Ishikawa (cell line): Measurements from ENCODE around the gene SEC14L2.

Source experiments
- CEBPB ChIP-seq: IDR thresholded peaks from 2 replicates; pipeline ENCODE4 v1.6.1; 2012
- CREB1 ChIP-seq: IDR thresholded peaks from 2 replicates; pipeline ENCODE4 v1.6.1; 2012; ENCODE audit warnings: low read depth
- EGR1 ChIP-seq: IDR thresholded peaks from 2 replicates; pipeline ENCODE4 v1.6.1; 2012
- EP300 ChIP-seq: IDR thresholded peaks from 2 replicates; pipeline ENCODE4 v1.6.1; 2012; ENCODE audit warnings: borderline replicate concordance
- FOXM1 ChIP-seq: IDR thresholded peaks from 2 replicates; pipeline ENCODE4 v1.6.1; 2012; ENCODE audit warnings: low read depth, borderline replicate concordance
- MAX ChIP-seq: IDR thresholded peaks from 2 replicates; pipeline ENCODE4 v1.6.1; 2012
- NFIC ChIP-seq: IDR thresholded peaks from 2 replicates; pipeline ENCODE4 v1.6.1; 2012
- RAD21 ChIP-seq: IDR thresholded peaks from 2 replicates; pipeline ENCODE4 v1.6.1; 2012; ENCODE audit warnings: low read depth
- REST ChIP-seq: IDR thresholded peaks from 2 replicates; pipeline ENCODE4 v1.6.1; 2012; ENCODE audit warnings: low read depth, mild to moderate bottlenecking
- TAF1 ChIP-seq: IDR thresholded peaks from 2 replicates; pipeline ENCODE4 v1.6.1; 2012; ENCODE audit warnings: low read depth, mild to moderate bottlenecking
- TCF12 ChIP-seq: IDR thresholded peaks from 2 replicates; pipeline ENCODE4 v1.6.1; 2012; ENCODE audit warnings: low read depth
- TEAD4 ChIP-seq: IDR thresholded peaks from 2 replicates; pipeline ENCODE4 v1.6.1; 2012
- USF1 ChIP-seq: IDR thresholded peaks from 2 replicates; pipeline ENCODE4 v1.6.1; 2012
- YY1 ChIP-seq: IDR thresholded peaks from 2 replicates; pipeline ENCODE4 v1.6.1; 2012; ENCODE audit warnings: low read depth
- ZBTB7A ChIP-seq: IDR thresholded peaks from 2 replicates; pipeline ENCODE4 v1.6.1; 2012; ENCODE audit warnings: low read depth

Gene SEC14L2

GRCh38 chr22:30354644-30355043, 42.2 kb upstream of the SEC14L2 start:
- TF ChIP-seq FOXM1 (no peak), EP300 (no peak), TAF1 (no peak), USF1 (no peak), TEAD4 (no peak), NFIC (no peak), RAD21 (no peak), CEBPB (no peak), TCF12 (no peak), YY1 (no peak)

GRCh38 chr22:30356449-30357235, 40.2 kb upstream of the SEC14L2 start, which contains the start of the genes CCDC157 and SF3A1:
TSS of gene CCDC157 (plus strand) at chr22:30357007. CDS start at chr22:30366001, 8,994 bp downstream.
TSS of gene SF3A1 (minus strand) at chr22:30356894. CDS start at chr22:30356792, 102 bp downstream.
- no peak; the same call in 1 of the 2 replicates for TF ChIP-seq EGR1
- TF ChIP-seq RAD21: no peak
- TF ChIP-seq YY1: peak; percentile 97
- no peak for TF ChIP-seq CEBPB
- TF ChIP-seq REST: no peak
- TF ChIP-seq MAX: peak; percentile 76
- TF ChIP-seq FOXM1: no peak
- no peak for TF ChIP-seq NFIC
- TF ChIP-seq TAF1: peak; percentile 78
- TF ChIP-seq EP300: peak; percentile 31; the same call in 1 of the 2 replicates
- peak; percentile 34 for TF ChIP-seq TEAD4
- no peak for TF ChIP-seq USF1
- peak; percentile 88 for TF ChIP-seq CREB1
- TF ChIP-seq ZBTB7A: peak; percentile 15; the same call in 1 of the 2 replicates
- peak; percentile 37; the same call in 1 of the 2 replicates for TF ChIP-seq TCF12

GRCh38 chr22:30357236-30357570, 39.6 kb upstream of the SEC14L2 start:
- TF ChIP-seq CEBPB: no peak
- no peak for TF ChIP-seq YY1
- no peak; the same call in 1 of the 2 replicates for TF ChIP-seq ZBTB7A
- no peak for TF ChIP-seq TCF12

- TF ChIP-seq CREB1 (no peak), NFIC (no peak), YY1 (no peak), TEAD4 (no peak), TCF12 (no peak), EP300 (no peak), RAD21 (no peak), MAX (no peak), ZBTB7A (no peak), REST (no peak), TAF1 (no peak)
Observed at GRCh38 chr22:30357650-30358215, 39.1 kb upstream of the SEC14L2 start.

- TF ChIP-seq TAF1: no peak
- no peak for TF ChIP-seq CEBPB
- TF ChIP-seq TCF12: no peak
- TF ChIP-seq YY1: no peak
- TF ChIP-seq EGR1: no peak
- no peak for TF ChIP-seq CREB1
- no peak for TF ChIP-seq NFIC
- TF ChIP-seq USF1: no peak
- no peak for TF ChIP-seq TEAD4
- TF ChIP-seq RAD21: no peak
Observed at GRCh38 chr22:30358541-30358940, 38.3 kb upstream of the SEC14L2 start.
